OCI-M2 (cell line): ENCODE results near the gene MGAT2.
"Not testable (repeated sequence)": the region's sequence is repeated elsewhere in the genome, so short reads cannot be mapped to it uniquely, and the experiment has no call there.

Experiments used
- DNase-seq: peaks from one replicate; lab custom pipeline; 2025; ENCODE audit not compliant: unreplicated experiment; lab: John Stamatoyannopoulos, UW

The MGAT2 gene

GRCh38 chr14:49612251-49612650, 8.3 kb upstream of the MGAT2 start:
- no peak for DNase-seq

GRCh38 chr14:49612671-49613070, 7.9 kb upstream of the MGAT2 start:
- DNase-seq = no peak

GRCh38 chr14:49614196-49614595, 6.4 kb upstream of the MGAT2 start:
- DNase-seq = no peak

GRCh38 chr14:49615776-49616175, 4.8 kb upstream of the MGAT2 start:
- DNase-seq = no peak

GRCh38 chr14:49617852-49618519, 2.6 kb upstream of the MGAT2 start:
- DNase-seq = no peak

- not testable (repeated sequence) for DNase-seq
These were observed 1.3 kb upstream of the MGAT2 start for GRCh38 chr14:49619273-49619672.

- DNase-seq = no peak
These were observed 869 bp upstream of the MGAT2 start for GRCh38 chr14:49619730-49620129.

GRCh38 chr14:49621114-49621881, 699 bp downstream of the MGAT2 start:
- no peak for DNase-seq

- DNase-seq = no peak
These were observed 1.5 kb downstream of the MGAT2 start for GRCh38 chr14:49622022-49622607.

- no peak for DNase-seq
These were observed 2.8 kb downstream of the MGAT2 start for GRCh38 chr14:49623387-49623786.

- DNase-seq = no peak
These were observed 3.6 kb downstream of the MGAT2 start for GRCh38 chr14:49623941-49624839.

GRCh38 chr14:49633640-49634546, 13.3 kb downstream of the MGAT2 start:
- peak; percentile 83 for DNase-seq

- no peak for DNase-seq
These were observed 14.1 kb downstream of the MGAT2 start, which contains the start of gene DNAAF2 for GRCh38 chr14:49634547-49635334. DNAAF2 (minus strand) TSS chr14:49635244; CDS start chr14:49635149, 95 bp downstream.

GRCh38 chr14:49636866-49637265, 16.3 kb downstream of the MGAT2 start:
- DNase-seq = no peak

GRCh38 chr14:49637534-49638078, 17.0 kb downstream of the MGAT2 start:
- DNase-seq = no peak

- no peak for DNase-seq
These were observed 20.2 kb downstream of the MGAT2 start for GRCh38 chr14:49640540-49641417.

- no peak for DNase-seq
These were observed 21.1 kb downstream of the MGAT2 start for GRCh38 chr14:49641697-49642129.

- DNase-seq = no peak
These were observed 21.6 kb downstream of the MGAT2 start for GRCh38 chr14:49642163-49642562.
